Pulmonary artery endothelial cell (primary cell): ENCODE results near the gene KLHL15. TPM values are rescaled to one million over a fixed set of nuclear protein-coding genes. Genes with fewer than 3 reads are reported as not detected.

Source experiments
- DNase-seq: peaks from one replicate; pipeline ENCODE4 v3.0.0-alpha.2; 2011; ENCODE audit warnings: low read depth, low spot score
- total RNA-seq: library from RNA; depleted of rRNA; stranded (reverse); fragments of >200 nt; gene quantifications from 2 replicates; pipeline ENCODE4 v1.2.3, GENCODE V29; 2014

Gene KLHL15
- total RNA-seq, 1 donor from 2014 or later: 4.4 TPM

GRCh38 chrX:23952984-23953907, 73.7 kb downstream of the KLHL15 start:
- DNase-seq: no peak

- no peak for DNase-seq
These were observed 74.6 kb downstream of the KLHL15 start for GRCh38 chrX:23952391-23952790.

GRCh38 chrX:23945206-23945605, 81.8 kb downstream of the KLHL15 start:
- no peak for DNase-seq

GRCh38 chrX:23944234-23944633, 82.8 kb downstream of the KLHL15 start:
- no peak for DNase-seq

DNA sequence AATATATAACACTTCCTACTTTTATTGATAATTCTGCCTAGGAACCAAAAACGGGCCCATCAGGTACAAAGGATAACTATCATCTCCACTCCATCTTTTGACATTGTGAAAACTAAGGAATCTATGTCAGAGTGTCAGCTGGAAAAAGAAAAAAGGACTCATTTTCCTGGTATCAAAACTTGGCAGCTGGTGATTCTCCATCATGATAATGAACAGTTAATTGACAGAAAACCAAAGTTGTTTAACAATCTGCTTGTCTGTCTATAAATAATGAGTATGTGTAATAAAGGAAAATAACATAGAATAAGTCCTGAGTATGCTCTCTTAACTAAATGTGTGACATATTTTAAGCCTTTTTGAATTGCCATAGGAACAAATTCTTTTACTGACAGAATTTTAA, 87.8 kb downstream of the KLHL15 start:
- no peak for DNase-seq

DNA sequence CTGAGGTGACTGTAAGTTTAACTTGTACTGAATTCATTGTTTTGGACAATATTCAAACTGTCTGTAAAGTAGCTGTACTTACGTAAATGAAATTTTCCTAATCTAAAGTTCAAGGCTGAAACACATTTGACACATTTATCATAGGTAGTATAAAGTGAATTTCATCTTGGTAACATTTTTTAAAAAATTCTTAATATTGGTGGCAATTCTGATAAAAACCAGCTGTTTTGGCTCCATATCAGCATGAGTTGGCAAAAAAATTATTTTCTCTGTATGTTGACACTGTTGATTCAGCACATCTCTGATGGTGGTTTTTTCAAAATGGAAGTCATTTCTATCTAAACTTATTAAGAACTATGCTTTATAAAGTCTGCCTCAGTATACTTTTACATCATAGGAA, 88.3 kb downstream of the KLHL15 start:
- no peak for DNase-seq

- DNase-seq: no peak
These were observed 89.9 kb downstream of the KLHL15 start for GRCh38 chrX:23937100-23937499.

DNA sequence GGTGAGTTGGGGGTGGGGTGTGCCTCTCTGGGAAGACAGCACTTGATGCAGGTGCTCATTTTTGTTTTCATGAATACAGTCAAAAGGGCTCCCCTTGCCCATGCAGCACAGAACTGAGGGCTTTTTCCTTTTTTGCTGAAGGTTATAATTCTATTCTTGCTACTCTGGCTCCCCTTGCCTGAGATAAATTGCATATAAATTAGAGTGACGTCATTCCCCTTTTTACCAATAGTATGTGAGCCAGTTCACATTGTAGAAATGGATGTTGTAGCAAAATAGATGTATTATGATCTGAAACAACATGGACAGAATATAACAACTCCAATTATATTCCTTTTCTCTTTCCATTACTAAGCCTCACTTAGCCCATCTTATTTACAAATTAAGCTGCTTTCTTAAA, 90.8 kb downstream of the KLHL15 start:
- DNase-seq: no peak

DNA sequence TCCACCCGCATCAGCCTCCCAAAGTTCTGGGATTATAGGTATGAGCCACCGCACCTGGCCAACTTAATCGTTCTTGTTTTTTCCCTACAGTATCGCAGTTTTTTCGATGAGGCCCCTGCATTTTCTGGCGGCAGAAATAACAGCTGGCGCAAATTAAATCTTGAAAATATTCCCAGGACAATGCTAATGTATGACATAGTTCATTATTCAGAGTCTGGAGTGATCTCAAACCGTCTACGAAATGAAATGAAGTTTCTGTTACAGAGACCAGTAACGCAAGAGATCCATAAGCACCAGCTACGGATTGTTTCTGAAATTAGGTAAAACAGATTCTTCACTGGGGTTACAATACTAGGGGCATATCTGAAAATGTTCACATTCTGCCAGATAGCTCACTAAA, 91.9 kb downstream of the KLHL15 start:
- DNase-seq: no peak

Other genes starting within 250 kb of the KLHL15 start
- 298 and 461 TPM in 2 replicates for gene SAT1, start 244.0 kb downstream of the KLHL15 start, total RNA-seq
- 7.9 and 11.6 TPM in 2 replicates for gene APOO, start 119.2 kb downstream of the KLHL15 start, total RNA-seq
- not detected in 2 replicates for gene CXorf58, start 119.2 kb downstream of the KLHL15 start, total RNA-seq
- 298 and 386 TPM in 2 replicates for gene EIF2S3, start 27.8 kb upstream of the KLHL15 start, total RNA-seq
- 33.0 and 47.5 TPM in 2 replicates for gene ZFX, start 122.5 kb upstream of the KLHL15 start, total RNA-seq